Panc1 (cell line): ENCODE results near the gene PALB2.

Source experiments
- POLR2AphosphoS5 ChIP-seq: IDR thresholded peaks from 2 replicates; pipeline ENCODE4 v1.6.1; 2012; ENCODE audit warnings: mild to moderate bottlenecking, low read depth, low read length, moderate library complexity
- SIN3A ChIP-seq: IDR thresholded peaks from 2 replicates; pipeline ENCODE4 v1.6.1; 2012; ENCODE audit warnings: low read depth, mild to moderate bottlenecking, low read length, moderate library complexity, borderline replicate concordance; ENCODE audit not compliant: insufficient read depth
- TF ChIP-seq, protein P1 (sequence below): fragments of 450-650 bp; IDR thresholded peaks from 2 replicates; pipeline ENCODE4 v1.5.1; 2017; ENCODE audit warnings: mild to moderate bottlenecking
- TF ChIP-seq, protein P2 (sequence below), 2 experiments: IDR thresholded peaks; 2 replicates each; pipeline ENCODE4 v1.6.1; 2011 to 2012; ENCODE audit warnings: low read depth in 2 of 2, control low read depth in 1 of 2, low read length in 1 of 2, mild to moderate bottlenecking in 1 of 2, moderate library complexity in 1 of 2; ENCODE audit not compliant: insufficient read depth in 1 of 2

- TF ChIP-seq, protein P1, sequence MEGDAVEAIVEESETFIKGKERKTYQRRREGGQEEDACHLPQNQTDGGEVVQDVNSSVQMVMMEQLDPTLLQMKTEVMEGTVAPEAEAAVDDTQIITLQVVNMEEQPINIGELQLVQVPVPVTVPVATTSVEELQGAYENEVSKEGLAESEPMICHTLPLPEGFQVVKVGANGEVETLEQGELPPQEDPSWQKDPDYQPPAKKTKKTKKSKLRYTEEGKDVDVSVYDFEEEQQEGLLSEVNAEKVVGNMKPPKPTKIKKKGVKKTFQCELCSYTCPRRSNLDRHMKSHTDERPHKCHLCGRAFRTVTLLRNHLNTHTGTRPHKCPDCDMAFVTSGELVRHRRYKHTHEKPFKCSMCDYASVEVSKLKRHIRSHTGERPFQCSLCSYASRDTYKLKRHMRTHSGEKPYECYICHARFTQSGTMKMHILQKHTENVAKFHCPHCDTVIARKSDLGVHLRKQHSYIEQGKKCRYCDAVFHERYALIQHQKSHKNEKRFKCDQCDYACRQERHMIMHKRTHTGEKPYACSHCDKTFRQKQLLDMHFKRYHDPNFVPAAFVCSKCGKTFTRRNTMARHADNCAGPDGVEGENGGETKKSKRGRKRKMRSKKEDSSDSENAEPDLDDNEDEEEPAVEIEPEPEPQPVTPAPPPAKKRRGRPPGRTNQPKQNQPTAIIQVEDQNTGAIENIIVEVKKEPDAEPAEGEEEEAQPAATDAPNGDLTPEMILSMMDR, result no peak
- TF ChIP-seq, protein P2, sequence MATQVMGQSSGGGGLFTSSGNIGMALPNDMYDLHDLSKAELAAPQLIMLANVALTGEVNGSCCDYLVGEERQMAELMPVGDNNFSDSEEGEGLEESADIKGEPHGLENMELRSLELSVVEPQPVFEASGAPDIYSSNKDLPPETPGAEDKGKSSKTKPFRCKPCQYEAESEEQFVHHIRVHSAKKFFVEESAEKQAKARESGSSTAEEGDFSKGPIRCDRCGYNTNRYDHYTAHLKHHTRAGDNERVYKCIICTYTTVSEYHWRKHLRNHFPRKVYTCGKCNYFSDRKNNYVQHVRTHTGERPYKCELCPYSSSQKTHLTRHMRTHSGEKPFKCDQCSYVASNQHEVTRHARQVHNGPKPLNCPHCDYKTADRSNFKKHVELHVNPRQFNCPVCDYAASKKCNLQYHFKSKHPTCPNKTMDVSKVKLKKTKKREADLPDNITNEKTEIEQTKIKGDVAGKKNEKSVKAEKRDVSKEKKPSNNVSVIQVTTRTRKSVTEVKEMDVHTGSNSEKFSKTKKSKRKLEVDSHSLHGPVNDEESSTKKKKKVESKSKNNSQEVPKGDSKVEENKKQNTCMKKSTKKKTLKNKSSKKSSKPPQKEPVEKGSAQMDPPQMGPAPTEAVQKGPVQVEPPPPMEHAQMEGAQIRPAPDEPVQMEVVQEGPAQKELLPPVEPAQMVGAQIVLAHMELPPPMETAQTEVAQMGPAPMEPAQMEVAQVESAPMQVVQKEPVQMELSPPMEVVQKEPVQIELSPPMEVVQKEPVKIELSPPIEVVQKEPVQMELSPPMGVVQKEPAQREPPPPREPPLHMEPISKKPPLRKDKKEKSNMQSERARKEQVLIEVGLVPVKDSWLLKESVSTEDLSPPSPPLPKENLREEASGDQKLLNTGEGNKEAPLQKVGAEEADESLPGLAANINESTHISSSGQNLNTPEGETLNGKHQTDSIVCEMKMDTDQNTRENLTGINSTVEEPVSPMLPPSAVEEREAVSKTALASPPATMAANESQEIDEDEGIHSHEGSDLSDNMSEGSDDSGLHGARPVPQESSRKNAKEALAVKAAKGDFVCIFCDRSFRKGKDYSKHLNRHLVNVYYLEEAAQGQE (IDR thresholded peaks at IDR 0.05; ENCODE audit: insufficient read depth in 1 of 2, low read depth in 2 of 2, low read length in 1 of 2), result no peak
- TF ChIP-seq POLR2AphosphoS5 (no peak), SIN3A (no peak)
Measured at GRCh38 chr16:23640615-23640930, 537 bp downstream of the PALB2 start.
